Motor neuron (in vitro differentiated cells): ENCODE results near the gene CHTF8. TPM values are rescaled to one million over a fixed set of nuclear protein-coding genes. Genes with fewer than 3 reads are reported as not detected.
A peak's percentile ranks its signal among the peaks of the same experiment; 100 is the strongest.

Experiments used
- ATAC-seq, 8 experiments: fragments of 200-7000 bp; cut with Tn5 transposase; replicated peaks in 6 of 8; 2 replicates each; pipeline ENCODE4 v1.8.0; 2021; ENCODE audit warnings: mild to moderate bottlenecking in 8 of 8, moderate library complexity in 8 of 8
- H3K27ac ChIP-seq, 2 donors: fragments of 250-450 bp; sonication (Bioruptor Pico); 2 replicates each; pipeline ENCODE4 v1.9.0; 2021; ENCODE audit warnings: antibody characterized with exemption in 2 of 2, mild to moderate bottlenecking in 2 of 2, moderate library complexity in 1 of 2
- H3K4me1 ChIP-seq, 2 donors: fragments of 250-450 bp; sonication (Bioruptor Pico); replicated peaks in 1 of 2; 2 replicates each; pipeline ENCODE4 v1.6.1; 2021; ENCODE audit warnings: antibody characterized with exemption in 2 of 2, mild to moderate bottlenecking in 2 of 2, moderate library complexity in 1 of 2
- H3K4me3 ChIP-seq, 5 donors: fragments of 250-450 bp; sonication (Bioruptor Pico); 2 replicates each; pipeline ENCODE4 v1.9.0; 2021; ENCODE audit warnings: antibody characterized with exemption in 5 of 5, mild to moderate bottlenecking in 5 of 5, moderate library complexity in 4 of 5
- WGBS, 10 experiments: fragments of 450-650 bp; shearing (Covaris generic); methylation state at CpG; one replicate each; pipeline ENCODE4 v1.0.0; 2022; 5-methylcytosine and 5-hydroxymethylcytosine counted together
- in situ Hi-C, 9 experiments: fragments of 400-800 bp; cut with MboI; loops; one replicate each; pipeline ENCODE4 v1.15.0; 2021; ENCODE audit warnings: low sequenced_read_pairs in 9 of 9, low pct_unique_long_range_greater_than_20kb in 2 of 9; ENCODE audit not compliant: unreplicated experiment in 9 of 9
- total RNA-seq, 8 experiments: library from RNA; unstranded; fragments of 300-600 nt; gene quantifications; 2 replicates each; pipeline versions ENCODE4 v1.2.3 to v1.2.4, GENCODE V29; 2022

CHTF8 gene, protein sequence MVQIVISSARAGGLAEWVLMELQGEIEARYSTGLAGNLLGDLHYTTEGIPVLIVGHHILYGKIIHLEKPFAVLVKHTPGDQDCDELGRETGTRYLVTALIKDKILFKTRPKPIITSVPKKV
- total RNA-seq, result 100 to 1,000 TPM in 1 of 8 experiments, 10 to 100 TPM in 7; 29.4 to 111 (median 54.2) TPM

DNA sequence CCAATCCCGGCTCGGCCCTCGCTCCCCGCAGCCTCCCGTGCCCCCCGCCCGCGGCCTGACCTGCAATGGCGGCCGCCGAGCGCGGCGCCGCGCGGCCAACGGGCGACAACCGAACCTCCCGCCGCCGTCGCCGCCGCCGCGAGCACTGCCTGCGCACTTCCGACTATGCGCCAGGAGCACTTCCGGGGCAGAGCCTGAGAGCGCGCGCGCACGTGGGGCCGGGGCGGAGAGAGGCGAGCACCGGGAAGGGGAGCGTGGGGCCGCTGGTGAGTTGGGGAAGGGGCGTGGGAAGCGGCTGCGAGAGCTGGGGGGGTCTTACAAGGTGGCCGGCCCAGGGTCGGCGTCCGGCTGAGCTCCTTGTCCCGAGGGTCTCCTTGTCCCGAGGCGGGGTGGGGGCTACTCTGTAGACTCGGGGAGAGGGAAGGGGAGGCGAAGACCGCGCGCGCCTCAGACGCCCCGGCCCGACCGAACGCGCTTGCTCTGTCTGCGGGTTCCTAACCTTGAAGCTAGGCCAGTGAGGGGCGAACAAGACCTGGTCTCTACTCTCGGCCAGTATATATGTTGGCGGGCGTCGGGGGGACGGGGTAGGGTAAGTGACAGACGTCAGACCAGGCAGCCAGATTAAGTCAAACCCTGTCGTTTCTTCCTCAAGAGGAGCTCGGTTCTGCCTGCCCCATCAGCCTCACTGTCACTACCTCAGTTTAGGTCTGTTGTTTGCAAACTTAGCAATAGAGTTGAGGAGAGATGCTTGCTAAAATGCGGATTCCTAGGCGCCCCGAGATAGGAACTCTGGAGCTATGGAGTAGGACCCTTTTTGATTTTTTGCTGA, at the start of gene CHTF8, which contains the start of gene UTP4:
CHTF8 (minus strand) TSS at position 165 of the 829 bp plus-strand sequence. CDS start 11,130 bp downstream, outside the sequence.
UTP4 (plus strand) TSS at position 226 of the 829 bp plus-strand sequence. CDS start 811 bp downstream, outside the sequence.
- Histone ChIP-seq H3K4me1 (peaks cover 14 to 15% of the 10 kb centered on the region in 2 donors), H3K27ac (peak within 1 kb of the TSS; percentile 98 to 99), H3K4me3 (peak within 1 kb of the TSS; percentile 76 to 99 (median 89))
- 0% methylated on average over 2 to 9 of the region's 78 CpGs; no CpG with 5 or more reads in 5 of the 10 experiments for WGBS, 10 experiments
- ATAC-seq, result peak; percentile 85 to 94 (median 92)
- in situ Hi-C loops, result loop anchor here in 1 of 9 experiments (25.0 kb wide), 1 partner anchor 245 kb away; no protein-coding TSS in a partner anchor

DNA sequence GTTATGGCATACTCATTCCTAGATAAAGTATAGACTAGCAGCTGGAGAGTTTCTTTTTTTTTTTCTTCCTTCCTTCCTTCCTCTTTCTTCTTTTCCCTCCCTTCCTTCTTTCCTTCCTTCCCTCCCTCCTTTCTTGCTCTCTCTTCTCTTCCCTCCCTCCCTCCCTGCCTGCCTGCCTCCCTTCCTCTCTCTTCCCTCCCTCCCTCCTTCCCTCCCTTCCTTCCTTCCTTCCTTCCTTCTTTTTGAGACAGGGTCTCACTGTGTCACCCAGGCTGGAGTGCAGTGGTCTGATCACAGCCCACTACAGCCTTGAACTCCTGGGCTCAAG, 47.6 kb upstream of the CHTF8 start:
- peaks cover 0 to 34% of the 10 kb centered on the region in 2 donors for H3K4me1 ChIP-seq
- no peak for ATAC-seq
- in situ Hi-C loops, result loop anchor here in 1 of 9 experiments (25.0 kb wide), 1 partner anchor 107 kb away; no protein-coding TSS in a partner anchor
- H3K27ac ChIP-seq, result peak overlapping the region; percentile 63 to 75
- H3K4me3 ChIP-seq, result no peak overlapping the region

DNA sequence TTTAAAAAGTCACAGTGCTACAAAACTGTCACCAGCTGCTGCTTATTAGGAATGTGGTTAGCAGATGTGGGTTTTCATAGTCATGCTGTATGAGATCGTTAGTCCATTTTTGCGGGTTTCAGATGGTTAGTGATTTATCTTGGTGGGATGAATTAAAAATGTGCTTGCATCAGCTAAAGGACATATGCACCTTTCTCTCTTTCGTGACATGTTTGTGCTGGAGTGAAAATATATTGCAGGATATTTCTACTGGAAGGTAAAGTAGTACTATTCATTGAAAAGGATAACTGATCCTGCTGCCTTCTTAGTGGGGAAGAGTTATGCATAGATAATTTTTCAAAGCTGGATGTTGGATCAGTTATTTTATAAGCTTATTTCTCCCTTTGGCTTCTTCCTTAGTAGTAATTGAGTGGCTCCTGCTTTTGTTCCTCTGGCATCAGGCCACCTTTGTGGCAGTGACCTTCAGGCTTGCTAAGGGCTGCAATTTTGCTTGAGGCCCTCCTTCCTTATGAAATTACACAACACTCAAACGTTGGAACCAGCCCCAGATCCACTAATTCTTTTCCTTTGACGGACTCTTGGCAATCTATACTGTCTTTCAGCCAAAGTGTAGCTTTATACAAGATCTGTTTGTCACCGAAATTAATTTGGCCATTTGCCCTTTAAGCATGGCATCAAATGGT, 47.1 kb upstream of the CHTF8 start:
- H3K4me1 ChIP-seq, result peaks cover 0 to 34% of the 10 kb centered on the region in 2 donors
- peak overlapping the region; percentile 63 to 75 for H3K27ac ChIP-seq
- in situ Hi-C loops, result loop anchor here in 1 of 9 experiments (25.0 kb wide), 1 partner anchor 108 kb away; no protein-coding TSS in a partner anchor
- no peak overlapping the region for H3K4me3 ChIP-seq
- ATAC-seq, result peak in 5 of 8 experiments; percentile 29 to 68 (median 57)
- WGBS, 10 experiments, result 0 to 92% (median 47%) methylated on average over 1 to 6 of the region's 6 CpGs; no CpG with 5 or more reads in 1 of the 10 experiments

DNA sequence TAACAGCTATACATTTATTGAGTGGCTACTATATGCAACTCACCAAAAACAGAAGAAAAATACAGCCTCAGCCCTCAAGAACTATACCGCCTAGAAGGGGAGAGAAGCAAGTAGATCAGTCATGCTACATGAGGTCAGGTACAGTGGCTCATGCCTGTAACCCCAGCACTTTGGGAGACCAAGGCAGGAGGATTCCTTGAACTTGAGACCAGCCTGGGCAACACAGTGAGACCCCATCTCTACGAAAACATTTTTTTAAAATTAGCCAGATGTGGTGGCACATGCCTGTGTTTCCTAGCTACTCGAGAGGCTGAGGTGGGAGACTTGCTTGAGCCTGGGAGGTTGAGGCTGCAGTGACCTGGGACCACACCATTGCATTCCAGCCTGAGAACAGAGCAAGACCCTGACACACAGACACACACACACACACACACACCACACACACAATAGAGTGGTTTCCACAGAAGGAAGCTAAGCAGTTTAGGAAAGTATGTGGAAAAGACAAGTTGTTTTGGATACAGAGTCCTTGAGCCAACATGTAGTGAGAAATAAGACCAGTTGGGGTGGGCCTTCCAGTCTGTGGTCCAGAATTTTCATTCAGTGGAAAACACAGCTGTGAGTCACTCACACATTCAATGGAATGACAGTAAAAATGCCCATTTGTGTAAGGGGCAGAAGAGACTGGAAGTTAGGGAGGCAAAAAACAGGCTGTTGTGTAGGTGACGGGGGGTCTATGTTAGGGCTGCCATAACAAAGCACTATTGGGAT, 43.8 kb upstream of the CHTF8 start:
- 69 to 100% (median 93%) methylated on average over 1 to 3 of the region's 4 CpGs; no CpG with 5 or more reads in 3 of the 10 experiments for WGBS, 10 experiments
- in situ Hi-C loops, result loop anchor here in 1 of 9 experiments (25.0 kb wide), 1 partner anchor 111 kb away; no protein-coding TSS in a partner anchor
- Histone ChIP-seq H3K27ac (no peak overlapping the region), H3K4me1 (peaks cover 0 to 24% of the 10 kb centered on the region in 2 donors), H3K4me3 (no peak overlapping the region)
- ATAC-seq, result peak in 1 of 8 experiments; percentile 8

DNA sequence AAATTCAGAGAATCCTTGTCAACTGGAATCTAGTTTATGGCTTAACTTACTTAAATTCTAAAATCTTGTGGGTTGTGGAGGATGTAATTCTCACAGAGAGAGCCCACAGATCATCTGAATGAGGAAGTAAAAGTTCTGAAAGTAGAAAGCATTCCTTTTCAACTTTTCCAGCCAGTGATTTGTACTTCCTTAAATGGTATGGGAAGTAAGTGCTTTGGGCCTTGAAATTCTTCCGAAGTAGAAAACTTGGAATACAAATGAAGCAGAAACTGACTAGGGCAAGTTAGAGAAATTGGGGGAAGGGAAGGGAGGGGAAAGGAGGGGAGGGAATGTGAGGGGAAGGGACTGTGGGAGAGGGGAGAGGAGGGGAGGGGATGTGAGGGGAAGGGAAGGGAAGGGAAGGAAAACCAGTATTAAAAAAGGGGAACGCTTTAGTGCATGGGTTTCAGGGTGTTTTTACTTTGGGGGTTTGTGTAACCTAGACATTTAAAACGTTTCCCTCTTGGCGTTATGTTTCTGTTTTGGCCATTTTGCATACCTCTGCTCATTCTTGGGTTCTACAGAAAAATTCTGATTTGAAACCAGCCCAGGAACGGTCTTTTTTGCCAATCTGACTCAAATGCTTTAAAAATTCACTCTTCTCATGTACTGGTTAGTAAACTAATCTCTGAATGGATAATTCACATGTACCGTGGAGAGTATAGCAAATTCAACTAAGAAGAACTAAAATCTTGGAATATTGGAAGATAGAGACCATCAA, 39.1 kb upstream of the CHTF8 start:
- no peak for ATAC-seq
- peaks cover 0 to under 1% of the 10 kb centered on the region in 2 donors for H3K4me1 ChIP-seq
- 17 to 83% (median 57%) methylated on average over 1 to 5 of the region's 6 CpGs; no CpG with 5 or more reads in 2 of the 10 experiments for WGBS, 10 experiments
- no peak overlapping the region for H3K27ac ChIP-seq
- in situ Hi-C loops, result loop anchor here in 4 of 9 experiments (25.0 kb wide), 1 partner anchor 116 kb away; no protein-coding TSS in a partner anchor
- H3K4me3 ChIP-seq, result no peak overlapping the region

DNA sequence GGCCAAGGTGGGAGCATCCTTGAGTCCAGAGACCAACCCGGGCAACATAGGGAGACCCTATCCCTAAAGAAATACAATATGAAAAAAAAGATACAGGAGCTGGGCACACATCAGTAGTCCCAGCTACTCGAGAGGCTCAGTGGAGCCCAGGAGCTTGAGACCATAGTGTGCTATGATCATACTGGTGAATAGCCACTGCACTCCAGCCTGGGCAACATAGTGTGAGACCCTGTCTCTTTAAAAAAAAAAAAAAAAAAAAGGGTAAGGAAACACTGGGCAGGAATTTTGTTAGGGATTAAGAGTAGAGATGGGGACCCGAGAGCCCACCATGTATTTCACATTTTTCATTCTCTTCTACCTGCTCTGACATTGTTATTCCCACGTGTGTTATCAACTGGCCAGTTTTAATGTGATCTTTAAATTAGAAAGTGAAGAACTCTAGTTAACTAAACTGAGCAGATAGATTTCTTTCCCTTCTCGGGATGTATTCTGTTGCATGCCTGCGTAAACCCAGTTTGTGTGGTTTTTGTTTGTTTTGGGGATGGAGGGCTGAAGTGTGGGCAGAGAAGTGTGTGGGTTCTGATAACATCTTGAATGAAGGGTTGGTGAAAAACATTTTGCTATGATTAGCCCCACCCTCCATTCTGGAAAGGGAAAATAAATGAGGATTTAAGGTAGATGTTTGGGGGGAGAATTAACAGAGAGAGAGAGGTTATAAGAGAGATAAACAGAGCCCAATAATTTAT, 37.4 kb upstream of the CHTF8 start:
- H3K4me3 ChIP-seq, result no peak overlapping the region
- WGBS, 10 experiments, result 80 to 100% (median 90%) methylated on average over 3 to 5 of the region's 6 CpGs; no CpG with 5 or more reads in 2 of the 10 experiments
- peaks cover 11 to 13% of the 10 kb centered on the region in 2 donors for H3K4me1 ChIP-seq
- H3K27ac ChIP-seq, result no peak overlapping the region
- in situ Hi-C loops, result loop anchor here in 4 of 9 experiments (25.0 kb wide), 1 partner anchor 118 kb away; no protein-coding TSS in a partner anchor
- ATAC-seq, result no peak

DNA sequence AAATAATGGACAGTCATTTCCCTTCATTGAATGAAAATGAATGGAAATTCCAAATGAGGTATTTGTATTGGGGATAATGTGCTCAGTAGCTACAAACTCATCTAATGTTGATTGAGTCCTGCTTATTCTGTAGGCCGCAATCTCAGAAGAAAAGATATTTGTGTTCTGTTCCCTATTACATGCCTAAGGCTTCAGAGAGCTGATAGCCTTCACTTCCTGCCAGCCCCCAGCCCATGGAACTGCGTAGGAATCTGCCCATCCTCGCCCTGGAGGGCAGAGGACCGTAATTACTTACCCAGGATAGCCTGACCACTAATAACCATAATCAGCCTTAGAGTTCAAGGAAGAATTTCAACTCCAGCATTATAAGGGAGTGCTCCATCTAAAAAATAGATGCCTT, 36.7 kb upstream of the CHTF8 start:
- no peak for ATAC-seq
- Histone ChIP-seq H3K4me3 (no peak overlapping the region), H3K4me1 (peaks cover 11 to 13% of the 10 kb centered on the region in 2 donors), H3K27ac (no peak overlapping the region)
- in situ Hi-C loops, result loop anchor here in 4 of 9 experiments (25.0 kb wide), 1 partner anchor 118 kb away; no protein-coding TSS in a partner anchor
- 68 to 100% (median 96%) methylated on average over 2 to 4 of the region's 4 CpGs; no CpG with 5 or more reads in 3 of the 10 experiments for WGBS, 10 experiments

DNA sequence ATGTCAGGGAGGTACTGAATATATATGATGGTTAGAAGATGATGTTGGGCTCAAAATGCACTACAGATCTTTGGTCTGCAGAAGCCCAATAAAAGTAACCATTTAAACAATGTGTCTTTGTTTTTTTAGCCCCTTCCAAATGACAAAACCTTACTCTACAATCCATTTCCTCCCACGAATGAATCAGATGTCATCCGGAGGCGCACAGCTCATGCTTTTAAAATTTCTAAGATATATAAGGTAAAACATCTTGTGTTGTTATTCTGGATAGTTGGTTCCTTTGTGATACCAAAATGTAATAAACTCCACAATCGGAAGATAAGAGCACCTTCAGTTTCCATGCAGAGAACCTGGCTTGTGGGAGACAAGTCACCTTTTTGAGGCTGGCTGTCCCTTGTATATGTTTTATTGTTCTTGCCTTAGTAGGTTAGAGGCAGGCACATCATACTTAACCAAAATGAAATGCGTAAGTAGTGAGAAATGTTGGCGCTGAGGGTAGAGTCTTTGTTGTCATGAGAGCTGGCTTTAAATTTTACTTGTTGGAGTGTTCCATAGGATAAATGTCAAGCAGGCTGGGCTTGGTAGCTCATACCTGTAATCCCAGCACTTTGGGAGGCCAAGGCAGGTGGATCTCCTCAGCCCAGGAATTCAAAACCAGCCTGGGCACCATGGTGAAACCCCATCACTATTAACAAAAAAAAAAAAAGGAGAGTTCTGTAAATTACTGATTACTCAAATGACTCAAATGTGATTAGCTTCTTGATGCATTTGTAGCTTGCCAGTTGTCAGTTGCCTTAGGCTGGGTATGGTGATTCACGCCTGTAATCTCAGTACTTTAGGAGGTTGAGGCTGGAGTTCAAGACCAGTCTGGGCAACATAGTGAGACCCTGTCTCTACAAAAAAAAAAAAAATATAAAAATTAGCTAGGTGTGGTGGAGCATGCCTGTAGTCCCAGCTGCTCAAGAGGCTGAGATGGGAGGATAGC, 34.9 kb upstream of the CHTF8 start:
- WGBS, 10 experiments, result 66 to 100% (median 94%) methylated on average over 3 to 7 of the region's 7 CpGs; no CpG with 5 or more reads in 1 of the 10 experiments
- Histone ChIP-seq H3K4me3 (no peak overlapping the region), H3K27ac (no peak overlapping the region), H3K4me1 (peaks cover 11 to 13% of the 10 kb centered on the region in 2 donors)
- ATAC-seq, result no peak
- in situ Hi-C loops, result loop anchor here in 4 of 9 experiments (25.0 kb wide), 1 partner anchor 120 kb away; no protein-coding TSS in a partner anchor

DNA sequence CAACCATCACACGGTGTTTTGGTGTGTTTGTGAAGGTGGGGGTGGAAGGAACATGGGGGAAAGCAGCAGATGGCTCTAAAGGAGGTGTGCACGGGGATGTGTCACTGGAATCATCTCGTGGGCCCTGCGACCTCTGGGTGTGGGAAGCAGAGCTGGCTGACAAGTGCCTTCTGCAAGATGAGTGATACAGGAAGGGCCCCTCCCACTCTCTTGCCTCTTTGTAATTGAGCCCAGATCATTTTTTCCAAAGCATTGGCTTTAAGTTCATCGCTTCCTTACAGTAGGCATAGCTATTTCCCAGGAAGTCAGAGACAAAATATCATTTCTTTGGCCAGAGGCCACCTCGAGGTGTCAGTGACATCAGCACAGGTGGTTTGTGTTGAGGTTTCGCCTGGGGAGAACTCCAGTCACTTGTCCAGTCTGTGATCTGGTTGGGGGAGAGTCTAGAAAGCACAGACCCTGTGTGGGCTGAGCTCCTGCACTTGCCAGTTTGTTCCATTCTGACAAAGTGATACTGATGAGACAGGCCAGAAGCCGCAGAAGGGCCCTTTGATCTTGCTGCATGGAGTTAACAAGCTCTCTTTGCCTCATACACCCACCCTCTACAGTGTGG, 33.9 kb upstream of the CHTF8 start:
- H3K27ac ChIP-seq, result peak overlapping the region; percentile 55 to 71
- H3K4me1 ChIP-seq, result peaks cover 11 to 13% of the 10 kb centered on the region in 2 donors
- 7 to 100% (median 70%) methylated on average over 1 to 7 of the region's 8 CpGs; no CpG with 5 or more reads in 4 of the 10 experiments for WGBS, 10 experiments
- ATAC-seq, result peak in 6 of 8 experiments; percentile 55 to 93 (median 86)
- in situ Hi-C loops, result loop anchor here in 4 of 9 experiments (25.0 kb wide), 1 partner anchor 121 kb away; no protein-coding TSS in a partner anchor
- no peak overlapping the region for H3K4me3 ChIP-seq
